HEK293 (cell line): ENCODE results near the gene TMEM238.

Experiments used
- CTCF ChIA-PET: fragments of 350-600 bp; formaldehyde crosslinking; extraction: SDS; loops from one replicate; lab custom pipeline; 2021; ENCODE audit warnings: antibody characterized with exemption; lab: Yijun Ruan, JAX
- POLR2A ChIA-PET: fragments of 300-600 bp; formaldehyde crosslinking; extraction: SDS; loops from one replicate; lab custom pipeline; 2020; ENCODE audit warnings: antibody characterized with exemption, inconsistent platforms; lab: Yijun Ruan, JAX
- H3K27ac ChIP-seq: fragments of 200-500 bp; sonication (Bioruptor generic); 2 replicates; pipeline ENCODE4 v1.5.1; 2014; ENCODE audit warnings: low read depth, low read length, control low read depth, inconsistent platforms; ENCODE audit errors: extremely low read depth
- H3K36me3 ChIP-seq, 2 experiments: fragments of 200-500 bp in 1 of 2; sonication (Bioruptor generic) in 1 of 2; 1 replicate in 1 of 2; 2 replicates in 1 of 2; pipeline ENCODE4 v1.5.1; 2014 to 2017; ENCODE audit warnings: inconsistent platforms in 2 of 2, low read length in 2 of 2; ENCODE audit not compliant: control insufficient read depth in 2 of 2, insufficient read depth in 1 of 2
- H3K4me1 ChIP-seq: fragments of 200-500 bp; sonication (Bioruptor generic); 2 replicates; pipeline ENCODE4 v1.5.1; 2014; ENCODE audit warnings: mild to moderate bottlenecking, low read length, inconsistent platforms; ENCODE audit not compliant: control insufficient read depth, insufficient read depth
- H3K4me3 ChIP-seq: 2 replicates; pipeline ENCODE4 v1.5.1; 2011; ENCODE audit warnings: low read depth, mild to moderate bottlenecking, control low read depth, low read length, moderate library complexity
- H3K9me3 ChIP-seq: fragments of 200-500 bp; sonication (Bioruptor generic); 2 replicates; pipeline ENCODE4 v1.5.1; 2014; ENCODE audit warnings: low read depth, low read length, inconsistent platforms; ENCODE audit not compliant: control insufficient read depth, insufficient read depth
- GLIS1 ChIP-seq: fragments of 450-650 bp; formaldehyde crosslinking; IDR thresholded peaks from 2 replicates; pipeline ENCODE4 v1.5.1; 2016; ENCODE audit warnings: missing biosample characterization, missing genetic modification characterization
- IKZF3 ChIP-seq: fragments of 450-650 bp; IDR thresholded peaks from 2 replicates; pipeline ENCODE4 v1.5.0; 2018; ENCODE audit warnings: missing biosample characterization, mild to moderate bottlenecking, missing genetic modification characterization, moderate library complexity
- KLF8 ChIP-seq: fragments of 450-650 bp; formaldehyde crosslinking; IDR thresholded peaks from 2 replicates; pipeline ENCODE4 v1.5.1; 2016; ENCODE audit warnings: missing biosample characterization, missing genetic modification characterization
- SP7 ChIP-seq: fragments of 450-650 bp; formaldehyde crosslinking; IDR thresholded peaks from 2 replicates; pipeline ENCODE4 v1.5.1; 2016; ENCODE audit warnings: missing biosample characterization, missing genetic modification characterization
- TCF7L2 ChIP-seq: IDR thresholded peaks from 2 replicates; pipeline ENCODE4 v1.6.1; 2011; ENCODE audit warnings: low read depth, mild to moderate bottlenecking, inconsistent platforms, low read length, moderate library complexity, borderline replicate concordance
- ZBTB17 ChIP-seq: fragments of 450-650 bp; formaldehyde crosslinking; IDR thresholded peaks from 2 replicates; pipeline ENCODE4 v1.5.1; 2016; ENCODE audit warnings: missing biosample characterization, missing genetic modification characterization
- ZBTB20 ChIP-seq: fragments of 450-650 bp; formaldehyde crosslinking; IDR thresholded peaks from 2 replicates; pipeline ENCODE4 v1.5.1; 2016; ENCODE audit warnings: missing biosample characterization, missing genetic modification characterization
- ZEB2 ChIP-seq: fragments of 450-650 bp; formaldehyde crosslinking; IDR thresholded peaks from 2 replicates; pipeline ENCODE4 v1.5.1; 2016; ENCODE audit warnings: missing biosample characterization, missing genetic modification characterization
- ZNF133 ChIP-seq: fragments of 450-650 bp; formaldehyde crosslinking; IDR thresholded peaks from 2 replicates; pipeline ENCODE4 v1.5.1; 2016; ENCODE audit warnings: missing biosample characterization, missing genetic modification characterization
- ZNF174 ChIP-seq: fragments of 450-650 bp; formaldehyde crosslinking; IDR thresholded peaks from 2 replicates; pipeline ENCODE4 v1.5.0; 2017; ENCODE audit warnings: missing biosample characterization, mild to moderate bottlenecking, missing genetic modification characterization
- ZNF211 ChIP-seq: fragments of 450-650 bp; formaldehyde crosslinking; IDR thresholded peaks from 2 replicates; pipeline ENCODE4 v1.5.1; 2016; ENCODE audit warnings: low read depth, missing biosample characterization, missing genetic modification characterization
- ZNF221 ChIP-seq: fragments of 450-650 bp; formaldehyde crosslinking; IDR thresholded peaks from 2 replicates; pipeline ENCODE4 v1.5.1; 2017; ENCODE audit warnings: missing biosample characterization, missing genetic modification characterization, borderline replicate concordance
- ZNF404 ChIP-seq: fragments of 450-650 bp; formaldehyde crosslinking; IDR thresholded peaks from 2 replicates; pipeline ENCODE4 v1.5.1; 2017; ENCODE audit warnings: missing biosample characterization, missing genetic modification characterization
- ZNF423 ChIP-seq: fragments of 450-650 bp; formaldehyde crosslinking; IDR thresholded peaks from 2 replicates; pipeline ENCODE4 v1.5.1; 2016; ENCODE audit warnings: missing biosample characterization, missing genetic modification characterization
- ZNF510 ChIP-seq: fragments of 450-650 bp; formaldehyde crosslinking; IDR thresholded peaks from 2 replicates; pipeline ENCODE4 v1.5.1; 2018; ENCODE audit warnings: mild to moderate bottlenecking, missing genetic modification characterization, missing biosample characterization; ENCODE audit not compliant: insufficient replicate concordance
- ZNF561 ChIP-seq: fragments of 450-650 bp; IDR thresholded peaks from 2 replicates; pipeline ENCODE4 v1.5.1; 2018; ENCODE audit warnings: missing biosample characterization, missing genetic modification characterization, borderline replicate concordance
- ZNF600 ChIP-seq: fragments of 450-650 bp; formaldehyde crosslinking; IDR thresholded peaks from 2 replicates; pipeline ENCODE4 v1.5.1; 2016; ENCODE audit warnings: missing biosample characterization, missing genetic modification characterization
- ZNF624 ChIP-seq: fragments of 450-650 bp; formaldehyde crosslinking; IDR thresholded peaks from 2 replicates; pipeline ENCODE4 v1.5.1; 2017; ENCODE audit warnings: missing biosample characterization, missing genetic modification characterization
- ZNF654 ChIP-seq: fragments of 450-650 bp; formaldehyde crosslinking; IDR thresholded peaks from 2 replicates; pipeline ENCODE4 v1.5.1; 2016; ENCODE audit warnings: low read depth, missing biosample characterization, missing genetic modification characterization
- ZNF658 ChIP-seq: fragments of 450-650 bp; formaldehyde crosslinking; IDR thresholded peaks from 2 replicates; pipeline ENCODE4; 2016; ENCODE audit warnings: missing biosample characterization, missing genetic modification characterization
- ZNF660 ChIP-seq: fragments of 450-650 bp; IDR thresholded peaks from 2 replicates; pipeline ENCODE4 v1.5.1; 2018; ENCODE audit warnings: missing biosample characterization, mild to moderate bottlenecking, missing genetic modification characterization
- ZSCAN16 ChIP-seq: fragments of 450-650 bp; formaldehyde crosslinking; IDR thresholded peaks from 2 replicates; pipeline ENCODE4 v1.5.1; 2016; ENCODE audit warnings: missing biosample characterization, missing genetic modification characterization
- ZSCAN30 ChIP-seq: fragments of 450-650 bp; IDR thresholded peaks from 2 replicates; pipeline ENCODE4 v1.5.1; 2018; ENCODE audit warnings: missing biosample characterization, mild to moderate bottlenecking, missing genetic modification characterization, moderate library complexity
- TF ChIP-seq, protein P1 (sequence below): fragments of 450-650 bp; IDR thresholded peaks from 2 replicates; pipeline ENCODE4 v1.5.1; 2018; ENCODE audit warnings: missing biosample characterization, mild to moderate bottlenecking, missing genetic modification characterization
- TF ChIP-seq, protein P2 (sequence below): fragments of 450-650 bp; formaldehyde crosslinking; IDR thresholded peaks from 2 replicates; pipeline ENCODE4 v1.5.1; 2016; ENCODE audit warnings: missing biosample characterization, missing genetic modification characterization

The TMEM238 gene

DNA sequence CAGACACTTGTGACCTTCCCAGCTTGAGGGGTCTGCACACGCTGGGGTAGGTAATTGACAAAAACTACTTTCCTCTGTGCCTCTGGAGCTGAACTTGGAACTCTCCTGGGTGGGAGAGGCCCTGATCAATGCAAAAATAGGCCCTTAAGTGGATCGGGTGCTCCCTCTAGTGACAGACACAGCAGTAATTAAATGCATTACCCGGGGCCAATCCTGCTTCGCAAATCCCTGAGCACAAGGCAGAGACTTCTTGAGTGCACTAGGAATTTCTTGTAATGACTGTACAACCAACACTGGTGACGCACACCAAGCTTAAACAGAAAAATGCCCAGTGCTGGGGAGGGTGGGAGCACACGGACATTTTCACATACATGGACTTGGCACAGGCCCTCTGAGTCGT lies 34.1 kb upstream of the TMEM238 start:
- ChIA-PET POLR2A (interaction anchor here (0.6 to 1.4 kb wide), 3 partner anchors 11 to 937 kb away, joined by 3 to 11 read pairs (median 11); partner anchors contain the start of gene UBE2S), CTCF (interaction anchor here (0.5 to 4.2 kb wide), 44 partner anchors 8 to 961 kb away, joined by 3 to 58 read pairs (median 5); partner anchors contain the start of genes DNAAF3, PPP6R1 and SHISA7)
- Histone ChIP-seq H3K4me3 (no peak overlapping the region), H3K36me3 (no peaks in the 10 kb centered on the region), H3K27ac (no peak overlapping the region)
- TF ChIP-seq IKZF3 (0 out of 2 replicates have a peak, but pooled peaks have one; percentile 31), ZNF174 (no peak), ZNF221 (tag by site-specific recombination) (no peak), TCF7L2 (no peak), ZNF510 (tag by site-specific recombination) (no peak), ZNF561 (tag by site-specific recombination) (peak; percentile 74), ZNF658 (tag by site-specific recombination) (no peak), ZNF423 (tag by site-specific recombination) (no peak), ZSCAN30 (tag by site-specific recombination) (0 out of 2 replicates have a peak, but pooled peaks have one; percentile 38), ZSCAN16 (tag by site-specific recombination) (no peak), GLIS1 (tag by site-specific recombination) (peak; percentile 32; the same call in 1 of the 2 replicates), ZNF600 (tag by site-specific recombination) (no peak), ZBTB20 (tag by site-specific recombination) (no peak), ZNF654 (tag by site-specific recombination) (peak; percentile 93), ZBTB17 (tag by site-specific recombination) (peak; percentile 42; the same call in 1 of the 2 replicates), ZEB2 (0 out of 2 replicates have a peak, but pooled peaks have one; percentile 27), ZNF404 (tag by site-specific recombination) (no peak), ZNF660 (tag by site-specific recombination) (peak; percentile 74; the same call in 1 of the 2 replicates), KLF8 (tag by site-specific recombination) (0 out of 2 replicates have a peak, but pooled peaks have one; percentile 48), ZNF624 (tag by site-specific recombination) (no peak), ZNF133 (no peak)
- TF ChIP-seq, protein P1, sequence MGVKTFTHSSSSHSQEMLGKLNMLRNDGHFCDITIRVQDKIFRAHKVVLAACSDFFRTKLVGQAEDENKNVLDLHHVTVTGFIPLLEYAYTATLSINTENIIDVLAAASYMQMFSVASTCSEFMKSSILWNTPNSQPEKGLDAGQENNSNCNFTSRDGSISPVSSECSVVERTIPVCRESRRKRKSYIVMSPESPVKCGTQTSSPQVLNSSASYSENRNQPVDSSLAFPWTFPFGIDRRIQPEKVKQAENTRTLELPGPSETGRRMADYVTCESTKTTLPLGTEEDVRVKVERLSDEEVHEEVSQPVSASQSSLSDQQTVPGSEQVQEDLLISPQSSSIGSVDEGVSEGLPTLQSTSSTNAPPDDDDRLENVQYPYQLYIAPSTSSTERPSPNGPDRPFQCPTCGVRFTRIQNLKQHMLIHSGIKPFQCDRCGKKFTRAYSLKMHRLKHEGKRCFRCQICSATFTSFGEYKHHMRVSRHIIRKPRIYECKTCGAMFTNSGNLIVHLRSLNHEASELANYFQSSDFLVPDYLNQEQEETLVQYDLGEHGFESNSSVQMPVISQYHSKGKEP (tag by site-specific recombination): peak; percentile 20; the same call in 1 of the 2 replicates
- TF ChIP-seq, protein P2, sequence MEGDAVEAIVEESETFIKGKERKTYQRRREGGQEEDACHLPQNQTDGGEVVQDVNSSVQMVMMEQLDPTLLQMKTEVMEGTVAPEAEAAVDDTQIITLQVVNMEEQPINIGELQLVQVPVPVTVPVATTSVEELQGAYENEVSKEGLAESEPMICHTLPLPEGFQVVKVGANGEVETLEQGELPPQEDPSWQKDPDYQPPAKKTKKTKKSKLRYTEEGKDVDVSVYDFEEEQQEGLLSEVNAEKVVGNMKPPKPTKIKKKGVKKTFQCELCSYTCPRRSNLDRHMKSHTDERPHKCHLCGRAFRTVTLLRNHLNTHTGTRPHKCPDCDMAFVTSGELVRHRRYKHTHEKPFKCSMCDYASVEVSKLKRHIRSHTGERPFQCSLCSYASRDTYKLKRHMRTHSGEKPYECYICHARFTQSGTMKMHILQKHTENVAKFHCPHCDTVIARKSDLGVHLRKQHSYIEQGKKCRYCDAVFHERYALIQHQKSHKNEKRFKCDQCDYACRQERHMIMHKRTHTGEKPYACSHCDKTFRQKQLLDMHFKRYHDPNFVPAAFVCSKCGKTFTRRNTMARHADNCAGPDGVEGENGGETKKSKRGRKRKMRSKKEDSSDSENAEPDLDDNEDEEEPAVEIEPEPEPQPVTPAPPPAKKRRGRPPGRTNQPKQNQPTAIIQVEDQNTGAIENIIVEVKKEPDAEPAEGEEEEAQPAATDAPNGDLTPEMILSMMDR: peak; percentile 61
- TF ChIP-seq, all 188 proteins: peak for 11
- H3K9me3 ChIP-seq: no peaks in the 10 kb centered on the region
- no peaks in the 10 kb centered on the region for H3K4me1 ChIP-seq

- POLR2A ChIA-PET: interaction anchor here (0.6 kb wide), 1 partner anchor 49 kb away, joined by 3 read pairs; no protein-coding TSS in a partner anchor
- Histone ChIP-seq H3K4me3 (no peak overlapping the region), H3K36me3 (peaks cover 14 to 18% of the 10 kb centered on the region in 2 experiments), H3K4me1 (peaks cover 9% of the 10 kb centered on the region), H3K9me3 (no peaks in the 10 kb centered on the region)
- TF ChIP-seq SP7 (tag by site-specific recombination) (no peak), ZNF211 (peak; percentile 100)
- TF ChIP-seq, all 188 proteins: peak for 1
- H3K27ac ChIP-seq: no peak overlapping the region
- CTCF ChIA-PET: interaction anchor here (0.6 to 1.9 kb wide), 4 partner anchors 8 to 250 kb away, joined by 3 to 16 read pairs (median 5); no protein-coding TSS in a partner anchor
Observed at GRCh38 chr19:55410168-55410567, 26.1 kb upstream of the TMEM238 start.
